MM.1S (cell line): Measurements from ENCODE around the gene TIMM44.
"Not testable (repeated sequence)": the region's sequence is repeated elsewhere in the genome, so short reads cannot be mapped to it uniquely, and the experiment has no call there.

Source experiments
- DNase-seq: peaks from one replicate; pipeline ENCODE4 v3.0.0-alpha.2; 2015
- H2AFZ ChIP-seq: fragments of 300-600 bp; sonication (generic); 2 replicates; pipeline ENCODE4 v1.6.0; 2016; ENCODE audit warnings: antibody characterized with exemption, low read length
- H3F3A ChIP-seq: fragments of 300-600 bp; sonication (generic); 2 replicates; pipeline ENCODE4 v1.6.1; 2016; ENCODE audit warnings: mild to moderate bottlenecking, antibody characterized with exemption, low read length, moderate library complexity, mixed read lengths; ENCODE audit not compliant: insufficient read depth
- H3K27ac ChIP-seq: fragments of 300-600 bp; sonication (generic); 2 replicates; pipeline ENCODE4 v1.5.1; 2016; ENCODE audit warnings: mild to moderate bottlenecking, low read length
- H3K27me3 ChIP-seq: fragments of 300-600 bp; sonication (generic); replicated peaks from 2 replicates; pipeline ENCODE4 v1.6.0; 2016; ENCODE audit warnings: low read length; ENCODE audit not compliant: insufficient read depth
- H3K36me3 ChIP-seq: fragments of 300-600 bp; sonication (generic); replicated peaks from 2 replicates; pipeline ENCODE4 v1.6.1; 2016; ENCODE audit warnings: mild to moderate bottlenecking, low read length, mixed read lengths; ENCODE audit not compliant: insufficient read depth
- H3K4me1 ChIP-seq: fragments of 300-600 bp; sonication (generic); 2 replicates; pipeline ENCODE4 v1.6.1; 2016; ENCODE audit warnings: low read length, mixed read lengths
- H3K4me2 ChIP-seq: fragments of 300-600 bp; sonication (generic); 2 replicates; pipeline ENCODE4 v1.6.0; 2016; ENCODE audit warnings: low read depth, low read length
- H3K4me3 ChIP-seq: fragments of 300-600 bp; sonication (generic); 2 replicates; pipeline ENCODE4 v1.5.1; 2016; ENCODE audit warnings: low read length, mixed read lengths
- H3K79me2 ChIP-seq: fragments of 300-600 bp; sonication (generic); 2 replicates; pipeline ENCODE4 v1.6.1; 2016; ENCODE audit warnings: mixed run types, low read length, mixed read lengths
- H3K9ac ChIP-seq: fragments of 300-600 bp; sonication (generic); 2 replicates; pipeline ENCODE4 v1.6.1; 2016; ENCODE audit warnings: low read length, mixed read lengths
- H3K9me2 ChIP-seq: fragments of 300-600 bp; sonication (generic); replicated peaks from 2 replicates; pipeline ENCODE4 v1.6.1; 2016; ENCODE audit warnings: mild to moderate bottlenecking, low read length, mixed read lengths; ENCODE audit not compliant: insufficient read depth
- H3K9me3 ChIP-seq: fragments of 300-600 bp; sonication (generic); replicated peaks from 2 replicates; pipeline ENCODE4 v1.6.1; 2016; ENCODE audit warnings: mild to moderate bottlenecking, low read length, mixed read lengths; ENCODE audit not compliant: insufficient read depth
- H4K20me1 ChIP-seq: fragments of 300-600 bp; sonication (generic); 2 replicates; pipeline ENCODE4 v1.6.1; 2016; ENCODE audit warnings: mild to moderate bottlenecking, low read length, moderate library complexity, mixed read lengths; ENCODE audit not compliant: insufficient read depth
- CTCF ChIP-seq: fragments of 300-600 bp; sonication (generic); IDR thresholded peaks from 2 replicates; pipeline ENCODE4 v1.5.1; 2016; ENCODE audit warnings: antibody characterized with exemption, low read length, mixed read lengths
- EZH2 ChIP-seq: fragments of 300-600 bp; sonication (generic); optimal IDR thresholded peaks from 2 replicates; pipeline ENCODE3; 2017; ENCODE audit warnings: low read depth, mild to moderate bottlenecking, antibody characterized with exemption, low read length, mixed read lengths
- EZH2phosphoT487 ChIP-seq: fragments of 300-600 bp; sonication (generic); IDR thresholded peaks from 2 replicates; pipeline ENCODE4 v1.6.1; 2018; ENCODE audit warnings: antibody characterized with exemption, low read length

The TIMM44 gene

GRCh38 chr19:7931221-7932061, 12.0 kb downstream of the TIMM44 start:
- Histone ChIP-seq H3K4me3 (no peak overlapping the region), H3K27ac (no peak overlapping the region), H3K79me2 (peaks cover 11% of the 10 kb centered on the region), H3K27me3 (no peaks in the 10 kb centered on the region), H4K20me1 (peaks cover 6% of the 10 kb centered on the region; the same call in 1 of the 2 replicates), H3K9me3 (no peaks in the 10 kb centered on the region), H3K4me1 (no peaks in the 10 kb centered on the region), H3K9me2 (no peaks in the 10 kb centered on the region), H3K36me3 (peaks cover 24% of the 10 kb centered on the region), H3K4me2 (no peak overlapping the region), H3F3A (peaks cover 8% of the 10 kb centered on the region), H3K9ac (no peak overlapping the region), H2AFZ (no peak overlapping the region)
- TF ChIP-seq EZH2 (no peak), EZH2phosphoT487 (no peak)
- DNase-seq = no peak

DNA sequence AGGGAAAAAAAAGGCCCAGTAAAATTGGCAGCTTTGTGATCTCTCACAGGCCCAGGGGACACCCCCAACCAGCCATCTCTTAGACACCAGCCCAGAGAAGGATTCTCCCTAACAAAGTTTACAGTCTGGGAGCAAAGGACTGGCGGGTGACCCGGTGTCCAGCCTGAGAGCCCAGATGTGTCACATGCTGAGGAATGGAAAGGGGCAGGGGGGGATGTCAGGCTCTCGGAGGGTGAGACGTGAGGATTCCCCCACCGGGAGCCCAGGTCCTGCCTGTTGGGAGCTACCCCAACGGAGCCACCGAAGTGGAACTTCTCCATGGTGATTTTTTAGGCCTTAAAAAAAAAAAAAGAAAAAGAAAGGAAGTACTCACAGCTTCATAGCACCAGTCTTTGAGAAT, 12.7 kb downstream of the TIMM44 start:
- TF ChIP-seq CTCF = no peak
- TF ChIP-seq EZH2 = no peak
- TF ChIP-seq EZH2phosphoT487 = no peak
- no peak overlapping the region for H3K4me3 ChIP-seq
- no peaks in the 10 kb centered on the region for H3K9me2 ChIP-seq
- H3F3A ChIP-seq = peaks cover 10% of the 10 kb centered on the region
- H3K9me3 ChIP-seq = no peaks in the 10 kb centered on the region
- H3K4me2 ChIP-seq = no peak overlapping the region
- H3K36me3 ChIP-seq = peaks cover 22% of the 10 kb centered on the region
- no peaks in the 10 kb centered on the region for H3K4me1 ChIP-seq
- H3K79me2 ChIP-seq = peaks cover 6% of the 10 kb centered on the region
- H4K20me1 ChIP-seq = peaks cover 9% of the 10 kb centered on the region; the same call in 1 of the 2 replicates
- no peak overlapping the region for H3K9ac ChIP-seq
- H3K27me3 ChIP-seq = no peaks in the 10 kb centered on the region
- no peak for DNase-seq
- no peak overlapping the region for H2AFZ ChIP-seq
- no peak overlapping the region for H3K27ac ChIP-seq

GRCh38 chr19:7930030-7930429, 13.4 kb downstream of the TIMM44 start:
- H4K20me1 ChIP-seq, H3K4me2 ChIP-seq: not testable (repeated sequence)

GRCh38 chr19:7928741-7929701, 14.4 kb downstream of the TIMM44 start:
- Histone ChIP-seq H3K4me1 (no peaks in the 10 kb centered on the region), H2AFZ (no peak overlapping the region), H4K20me1 (peaks cover 9% of the 10 kb centered on the region; the same call in 1 of the 2 replicates), H3K4me3 (no peak overlapping the region), H3K27ac (no peak overlapping the region), H3K27me3 (no peaks in the 10 kb centered on the region), H3F3A (peaks cover 10% of the 10 kb centered on the region), H3K36me3 (peaks cover 15% of the 10 kb centered on the region), H3K4me2 (no peak overlapping the region), H3K79me2 (no peaks in the 10 kb centered on the region), H3K9me2 (no peaks in the 10 kb centered on the region), H3K9ac (no peak overlapping the region), H3K9me3 (no peaks in the 10 kb centered on the region)
- no peak for TF ChIP-seq EZH2
- peak; percentile 40 for TF ChIP-seq CTCF
- no peak for DNase-seq

More at GRCh38 chr19:7930030-7930429, 13.4 kb downstream of the TIMM44 start:
- not testable (repeated sequence) for H3K79me2 ChIP-seq, H2AFZ ChIP-seq, H3K9me3 ChIP-seq, H3K9ac ChIP-seq, H3K4me3 ChIP-seq, H3K27me3 ChIP-seq, H3K4me1 ChIP-seq, H3K9me2 ChIP-seq, H3K27ac ChIP-seq, DNase-seq
- Histone ChIP-seq H3F3A (peaks cover 10% of the 10 kb centered on the region), H3K36me3 (peaks cover 16% of the 10 kb centered on the region)
